Measurements from ENCODE around the gene TBK1. TPM values are rescaled to one million over a fixed set of nuclear protein-coding genes. Genes with fewer than 3 reads are reported as not detected.

TBK1 gene
- total RNA-seq, 1 experiment from 2014 or later, result 15.9 TPM

GRCh38 chr12:64404470-64405256, 47.3 kb upstream of the TBK1 start (continued):
- TF ChIP-seq PRDM15 (CRISPR knock-in tag; IDR thresholded peaks at IDR 0.05) (no peak), USF2 (CRISPR knock-in tag; IDR thresholded peaks at IDR 0.05) (no peak), TCF7 (CRISPR knock-in tag; IDR thresholded peaks at IDR 0.05; ENCODE audit: low read depth) (0 out of 2 replicates have a peak, but pooled peaks have one; percentile 31), SP1 (CRISPR knock-in tag; conservative IDR thresholded peaks at IDR 0.05) (no peak; the same call in 1 of the 2 replicates), ZNF416 (CRISPR knock-in tag; IDR thresholded peaks at IDR 0.05) (no peak), ESRRA (CRISPR knock-in tag; IDR thresholded peaks at IDR 0.05; ENCODE audit: borderline replicate concordance) (no peak), EMX1 (CRISPR knock-in tag; IDR thresholded peaks at IDR 0.05) (peak; percentile 31; the same call in 1 of the 2 replicates), ZNF263 (CRISPR knock-in tag; IDR thresholded peaks at IDR 0.05; ENCODE audit: low read depth) (no peak), MXD4 (CRISPR knock-in tag; IDR thresholded peaks at IDR 0.05; ENCODE audit: borderline replicate concordance) (no peak), GABPB1 (CRISPR knock-in tag; IDR thresholded peaks at IDR 0.05) (peak; percentile 100), E2F5 (CRISPR knock-in tag; IDR thresholded peaks at IDR 0.05) (no peak; the same call in 1 of the 2 replicates), HMGA2 (CRISPR knock-in tag; IDR thresholded peaks at IDR 0.05) (no peak)
- TF ChIP-seq, protein P1, sequence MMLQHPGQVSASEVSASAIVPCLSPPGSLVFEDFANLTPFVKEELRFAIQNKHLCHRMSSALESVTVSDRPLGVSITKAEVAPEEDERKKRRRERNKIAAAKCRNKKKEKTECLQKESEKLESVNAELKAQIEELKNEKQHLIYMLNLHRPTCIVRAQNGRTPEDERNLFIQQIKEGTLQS (CRISPR knock-in tag; conservative IDR thresholded peaks at IDR 0.05), result peak; percentile 77
- TF ChIP-seq, protein P2, sequence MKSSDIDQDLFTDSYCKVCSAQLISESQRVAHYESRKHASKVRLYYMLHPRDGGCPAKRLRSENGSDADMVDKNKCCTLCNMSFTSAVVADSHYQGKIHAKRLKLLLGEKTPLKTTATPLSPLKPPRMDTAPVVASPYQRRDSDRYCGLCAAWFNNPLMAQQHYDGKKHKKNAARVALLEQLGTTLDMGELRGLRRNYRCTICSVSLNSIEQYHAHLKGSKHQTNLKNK (CRISPR knock-in tag; IDR thresholded peaks at IDR 0.05), result no peak
- TF ChIP-seq, protein P3, sequence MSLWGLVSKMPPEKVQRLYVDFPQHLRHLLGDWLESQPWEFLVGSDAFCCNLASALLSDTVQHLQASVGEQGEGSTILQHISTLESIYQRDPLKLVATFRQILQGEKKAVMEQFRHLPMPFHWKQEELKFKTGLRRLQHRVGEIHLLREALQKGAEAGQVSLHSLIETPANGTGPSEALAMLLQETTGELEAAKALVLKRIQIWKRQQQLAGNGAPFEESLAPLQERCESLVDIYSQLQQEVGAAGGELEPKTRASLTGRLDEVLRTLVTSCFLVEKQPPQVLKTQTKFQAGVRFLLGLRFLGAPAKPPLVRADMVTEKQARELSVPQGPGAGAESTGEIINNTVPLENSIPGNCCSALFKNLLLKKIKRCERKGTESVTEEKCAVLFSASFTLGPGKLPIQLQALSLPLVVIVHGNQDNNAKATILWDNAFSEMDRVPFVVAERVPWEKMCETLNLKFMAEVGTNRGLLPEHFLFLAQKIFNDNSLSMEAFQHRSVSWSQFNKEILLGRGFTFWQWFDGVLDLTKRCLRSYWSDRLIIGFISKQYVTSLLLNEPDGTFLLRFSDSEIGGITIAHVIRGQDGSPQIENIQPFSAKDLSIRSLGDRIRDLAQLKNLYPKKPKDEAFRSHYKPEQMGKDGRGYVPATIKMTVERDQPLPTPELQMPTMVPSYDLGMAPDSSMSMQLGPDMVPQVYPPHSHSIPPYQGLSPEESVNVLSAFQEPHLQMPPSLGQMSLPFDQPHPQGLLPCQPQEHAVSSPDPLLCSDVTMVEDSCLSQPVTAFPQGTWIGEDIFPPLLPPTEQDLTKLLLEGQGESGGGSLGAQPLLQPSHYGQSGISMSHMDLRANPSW (CRISPR knock-in tag; conservative IDR thresholded peaks at IDR 0.05; ENCODE audit: low read depth), result no peak
